ENCODE results near the gene SUMO3.

Gene SUMO3

GRCh38 chr21:44854664-44855446 is 37.0 kb upstream of the SUMO3 start:
- H3K9me2 ChIP-seq (replicated peaks; ENCODE audit: insufficient read depth, low read length) = no peaks in the 10 kb centered on the region
- TF ChIP-seq EZH2phosphoT487 (conservative IDR thresholded peaks at IDR 0.05; ENCODE audit: low read length) (no peak), CTCF (IDR thresholded peaks at IDR 0.05; ENCODE audit: insufficient read depth, low read length, poor library complexity, severe bottlenecking) (no peak)
- no peak overlapping the region for H3K27ac ChIP-seq (ENCODE audit: low read depth, low read length)
- H3K9ac ChIP-seq (ENCODE audit: low read length) = no peak overlapping the region
- no peak overlapping the region for H3K4me3 ChIP-seq (ENCODE audit: insufficient read depth, low read length, poor library complexity, severe bottlenecking)
- H3K27me3 ChIP-seq (ENCODE audit: low read length) = no peaks in the 10 kb centered on the region
- no peak overlapping the region for H2AFZ ChIP-seq (ENCODE audit: low read depth, low read length, severe bottlenecking)
- H3K4me2 ChIP-seq (ENCODE audit: low read depth, low read length, poor library complexity, severe bottlenecking) = no peak overlapping the region
- no peaks in the 10 kb centered on the region for H3F3A ChIP-seq (ENCODE audit: insufficient read depth)
- H3K79me2 ChIP-seq (ENCODE audit: insufficient read depth, low read length) = no peaks in the 10 kb centered on the region
- no peaks in the 10 kb centered on the region for H3K9me3 ChIP-seq (ENCODE audit: insufficient read depth, low read length)
- H4K20me1 ChIP-seq (ENCODE audit: low read depth, low read length) = no peaks in the 10 kb centered on the region
- H3K36me3 ChIP-seq (ENCODE audit: low read length) = peaks cover 5% of the 10 kb centered on the region; the same call in 1 of the 2 replicates

DNA sequence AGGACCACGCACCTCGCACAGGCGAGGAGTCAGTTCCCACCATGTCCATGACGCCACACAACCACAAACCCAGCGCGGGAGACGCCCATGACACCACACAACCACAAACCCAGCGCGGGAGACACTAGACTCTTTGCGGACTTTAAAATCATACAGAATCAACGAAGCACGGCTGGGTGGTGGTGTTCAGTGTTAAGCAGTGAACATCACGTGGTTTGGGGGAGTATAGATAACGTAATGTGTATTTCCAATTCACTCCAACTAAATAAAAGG is 36.5 kb upstream of the SUMO3 start:
- no peak overlapping the region for H3K9ac ChIP-seq (ENCODE audit: low read length)
- H4K20me1 ChIP-seq (ENCODE audit: low read depth, low read length) = no peaks in the 10 kb centered on the region
- no peaks in the 10 kb centered on the region for H3F3A ChIP-seq (ENCODE audit: insufficient read depth)
- TF ChIP-seq CTCF (IDR thresholded peaks at IDR 0.05; ENCODE audit: insufficient read depth, low read length, poor library complexity, severe bottlenecking) = no peak
- no peak for TF ChIP-seq EZH2phosphoT487 (conservative IDR thresholded peaks at IDR 0.05; ENCODE audit: low read length)
- no peaks in the 10 kb centered on the region for H3K79me2 ChIP-seq (ENCODE audit: insufficient read depth, low read length)
- H3K27ac ChIP-seq (ENCODE audit: low read depth, low read length) = no peak overlapping the region
- no peak overlapping the region for H3K4me2 ChIP-seq (ENCODE audit: low read depth, low read length, poor library complexity, severe bottlenecking)
- no peak overlapping the region for H3K4me3 ChIP-seq (ENCODE audit: insufficient read depth, low read length, poor library complexity, severe bottlenecking)
- H3K9me3 ChIP-seq (ENCODE audit: insufficient read depth, low read length) = no peaks in the 10 kb centered on the region
- H3K36me3 ChIP-seq (ENCODE audit: low read length) = peaks cover 5% of the 10 kb centered on the region; the same call in 1 of the 2 replicates
- H2AFZ ChIP-seq (ENCODE audit: low read depth, low read length, severe bottlenecking) = no peak overlapping the region
- no peaks in the 10 kb centered on the region for H3K9me2 ChIP-seq (replicated peaks; ENCODE audit: insufficient read depth, low read length)
- no peaks in the 10 kb centered on the region for H3K27me3 ChIP-seq (ENCODE audit: low read length)

DNA sequence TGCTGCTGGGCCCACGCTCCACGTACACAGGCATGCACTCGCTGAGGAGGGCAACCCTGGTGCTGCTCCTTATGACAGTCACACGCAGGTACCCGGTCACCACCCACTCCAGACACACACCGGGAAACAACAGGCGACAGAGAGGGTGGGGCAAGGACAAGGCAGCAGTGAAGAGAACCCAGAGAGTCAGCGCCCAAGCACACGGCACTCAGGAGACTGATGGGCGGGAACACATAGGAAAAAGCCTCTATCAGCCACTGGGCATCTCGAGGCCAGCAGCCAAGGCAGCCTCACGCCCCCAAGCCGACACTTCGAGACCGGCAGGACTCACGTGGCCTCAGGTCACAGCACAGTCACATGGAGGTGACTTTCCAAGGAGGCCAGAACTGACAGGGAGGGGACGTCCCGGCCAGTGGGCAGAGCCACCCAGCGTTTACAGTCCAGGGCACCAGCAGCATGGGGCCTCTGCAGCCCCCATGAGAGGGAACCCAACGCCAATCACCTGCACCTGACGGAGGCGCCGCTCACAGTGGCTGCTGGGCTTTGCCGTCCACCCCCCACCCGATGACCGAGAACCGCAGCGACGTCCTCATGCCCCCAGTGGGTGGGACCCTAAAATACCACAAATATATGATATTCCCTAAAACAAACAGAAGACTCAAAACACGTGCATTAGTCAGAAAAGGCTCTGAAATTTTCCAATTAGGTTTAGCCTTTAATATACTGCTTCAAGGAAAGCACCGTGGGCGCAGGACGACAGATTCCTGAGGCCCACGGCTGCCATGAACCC is 35.9 kb upstream of the SUMO3 start:
- Histone ChIP-seq H2AFZ (ENCODE audit: low read depth, low read length, severe bottlenecking) (no peak overlapping the region), H3K9me3 (ENCODE audit: insufficient read depth, low read length) (no peaks in the 10 kb centered on the region), H4K20me1 (ENCODE audit: low read depth, low read length) (no peaks in the 10 kb centered on the region), H3K27ac (ENCODE audit: low read depth, low read length) (no peak overlapping the region), H3K9ac (ENCODE audit: low read length) (no peak overlapping the region), H3F3A (ENCODE audit: insufficient read depth) (no peaks in the 10 kb centered on the region), H3K4me3 (ENCODE audit: insufficient read depth, low read length, poor library complexity, severe bottlenecking) (no peak overlapping the region), H3K9me2 (replicated peaks; ENCODE audit: insufficient read depth, low read length) (no peaks in the 10 kb centered on the region), H3K4me2 (ENCODE audit: low read depth, low read length, poor library complexity, severe bottlenecking) (no peak overlapping the region), H3K27me3 (ENCODE audit: low read length) (no peaks in the 10 kb centered on the region), H3K36me3 (ENCODE audit: low read length) (peaks cover 5% of the 10 kb centered on the region; the same call in 1 of the 2 replicates), H3K79me2 (ENCODE audit: insufficient read depth, low read length) (no peaks in the 10 kb centered on the region)
- TF ChIP-seq CTCF (IDR thresholded peaks at IDR 0.05; ENCODE audit: insufficient read depth, low read length, poor library complexity, severe bottlenecking) (no peak), EZH2phosphoT487 (conservative IDR thresholded peaks at IDR 0.05; ENCODE audit: low read length) (no peak)
